LNCaP clone FGC (cell line): Measurements from ENCODE around the gene DDX10.

ENCODE experiments used
- DNase-seq: peaks from one replicate; pipeline ENCODE4 v3.0.0-alpha.2; 2011; ENCODE audit warnings: low read depth
- H3K4me3 ChIP-seq: 2 replicates; pipeline ENCODE4 v1.5.1; 2011; ENCODE audit warnings: mild to moderate bottlenecking, low read depth, low read length, control low read depth
- TF ChIP-seq, protein P1 (sequence below): IDR thresholded peaks from 2 replicates; pipeline ENCODE4 v1.5.1; 2012; ENCODE audit warnings: mild to moderate bottlenecking; ENCODE audit not compliant: control insufficient read depth, insufficient read depth; ENCODE audit errors: extremely low read depth

Gene DDX10

DNA sequence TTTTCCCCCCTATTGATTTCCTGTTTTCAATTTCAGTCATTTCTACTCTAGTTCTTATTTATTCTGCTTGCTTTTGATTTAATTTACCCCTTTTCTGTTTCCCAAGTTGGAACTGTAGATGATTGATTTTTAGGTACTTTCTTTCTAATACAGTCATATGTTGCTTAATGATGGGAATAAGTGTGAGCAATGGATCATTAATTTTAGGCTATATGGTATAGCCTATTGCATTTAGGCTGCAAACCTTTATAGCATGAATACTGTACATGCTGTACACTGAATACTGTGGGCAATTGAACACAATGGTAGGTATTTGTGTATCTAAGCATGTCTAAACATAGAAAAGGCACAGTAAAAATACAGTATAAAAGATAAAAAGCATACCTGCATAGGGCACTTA, 44.9 kb downstream of the DDX10 start:
- no peak overlapping the region for H3K4me3 ChIP-seq
- DNase-seq, result no peak
- TF ChIP-seq, protein P1, sequence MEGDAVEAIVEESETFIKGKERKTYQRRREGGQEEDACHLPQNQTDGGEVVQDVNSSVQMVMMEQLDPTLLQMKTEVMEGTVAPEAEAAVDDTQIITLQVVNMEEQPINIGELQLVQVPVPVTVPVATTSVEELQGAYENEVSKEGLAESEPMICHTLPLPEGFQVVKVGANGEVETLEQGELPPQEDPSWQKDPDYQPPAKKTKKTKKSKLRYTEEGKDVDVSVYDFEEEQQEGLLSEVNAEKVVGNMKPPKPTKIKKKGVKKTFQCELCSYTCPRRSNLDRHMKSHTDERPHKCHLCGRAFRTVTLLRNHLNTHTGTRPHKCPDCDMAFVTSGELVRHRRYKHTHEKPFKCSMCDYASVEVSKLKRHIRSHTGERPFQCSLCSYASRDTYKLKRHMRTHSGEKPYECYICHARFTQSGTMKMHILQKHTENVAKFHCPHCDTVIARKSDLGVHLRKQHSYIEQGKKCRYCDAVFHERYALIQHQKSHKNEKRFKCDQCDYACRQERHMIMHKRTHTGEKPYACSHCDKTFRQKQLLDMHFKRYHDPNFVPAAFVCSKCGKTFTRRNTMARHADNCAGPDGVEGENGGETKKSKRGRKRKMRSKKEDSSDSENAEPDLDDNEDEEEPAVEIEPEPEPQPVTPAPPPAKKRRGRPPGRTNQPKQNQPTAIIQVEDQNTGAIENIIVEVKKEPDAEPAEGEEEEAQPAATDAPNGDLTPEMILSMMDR, result no peak

DNA sequence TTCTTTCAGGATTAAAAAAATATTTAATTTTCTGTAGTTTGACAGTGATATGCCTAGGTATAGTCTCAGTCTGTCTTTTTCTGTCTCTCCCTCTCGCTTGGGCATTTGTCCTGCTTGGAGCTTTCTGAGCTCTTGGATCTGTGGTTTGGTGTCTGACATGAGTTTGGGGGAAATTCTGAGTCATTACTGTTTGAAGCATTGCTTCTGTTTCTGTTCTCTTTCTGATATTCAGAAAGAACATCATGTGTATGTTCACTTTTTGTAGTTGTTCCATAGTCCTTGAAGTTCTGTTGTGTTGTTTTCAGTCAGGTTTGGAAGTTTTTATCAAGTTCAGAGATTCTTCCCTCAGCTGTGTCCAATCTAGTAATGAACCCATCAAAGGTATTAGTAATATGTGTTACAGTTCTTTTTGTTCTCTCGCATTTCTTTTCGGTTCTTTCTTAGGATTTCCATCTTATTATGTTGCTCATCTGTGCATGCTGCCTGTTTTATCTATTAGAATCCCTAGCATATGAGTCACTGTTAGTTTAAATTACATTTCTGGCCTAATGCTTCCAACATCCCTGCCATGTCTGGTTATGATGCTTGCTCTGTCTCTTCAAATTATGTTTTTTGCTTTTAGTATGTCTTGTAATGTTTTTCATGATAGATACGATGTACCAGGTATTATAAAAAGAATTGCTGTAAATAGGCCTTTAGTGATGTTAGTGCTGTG, 48.4 kb downstream of the DDX10 start:
- no peak overlapping the region for H3K4me3 ChIP-seq
- DNase-seq, result no peak
- TF ChIP-seq, protein P1, result no peak

DNA sequence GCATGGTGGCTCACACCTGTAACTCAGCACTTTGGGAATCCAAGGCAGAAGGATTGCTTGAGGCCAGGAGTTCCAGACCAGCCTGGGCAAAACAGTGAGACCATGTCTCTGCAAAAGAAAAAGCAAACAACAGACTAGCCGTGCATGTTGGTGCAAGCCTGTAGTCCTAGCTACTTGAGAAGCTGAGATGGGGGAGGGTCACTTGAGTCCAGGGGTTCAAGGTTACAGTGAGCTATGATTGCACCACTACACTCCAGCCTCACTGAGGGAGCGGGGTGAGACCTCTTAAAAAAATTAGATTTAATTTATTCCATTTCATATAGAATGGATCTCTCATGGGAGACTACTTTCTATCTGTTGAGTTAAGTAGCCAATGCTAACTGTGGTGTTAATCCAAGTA, 50.4 kb downstream of the DDX10 start:
- no peak for DNase-seq
- TF ChIP-seq, protein P1, result no peak
- H3K4me3 ChIP-seq, result no peak overlapping the region

DNA sequence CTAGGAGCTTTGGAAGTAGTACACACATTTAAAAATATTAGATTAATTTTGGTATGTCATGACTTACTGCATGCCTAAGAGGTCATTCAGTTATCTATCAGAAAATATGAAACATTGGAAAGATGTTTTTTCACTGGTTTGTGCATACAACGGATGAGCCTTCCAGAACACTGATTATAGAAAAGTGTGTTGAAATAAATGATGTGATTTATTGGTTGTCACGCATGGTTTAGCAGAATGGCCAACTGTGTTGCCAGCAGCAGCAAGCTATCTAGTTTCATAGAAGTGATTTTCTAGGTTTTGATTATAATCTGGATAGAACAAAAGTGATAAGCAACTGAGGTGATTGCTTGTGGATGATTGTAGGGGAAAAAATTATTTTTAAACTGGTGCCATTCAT, 53.6 kb downstream of the DDX10 start:
- H3K4me3 ChIP-seq, result no peak overlapping the region
- DNase-seq, result no peak
- TF ChIP-seq, protein P1, result no peak

DNA sequence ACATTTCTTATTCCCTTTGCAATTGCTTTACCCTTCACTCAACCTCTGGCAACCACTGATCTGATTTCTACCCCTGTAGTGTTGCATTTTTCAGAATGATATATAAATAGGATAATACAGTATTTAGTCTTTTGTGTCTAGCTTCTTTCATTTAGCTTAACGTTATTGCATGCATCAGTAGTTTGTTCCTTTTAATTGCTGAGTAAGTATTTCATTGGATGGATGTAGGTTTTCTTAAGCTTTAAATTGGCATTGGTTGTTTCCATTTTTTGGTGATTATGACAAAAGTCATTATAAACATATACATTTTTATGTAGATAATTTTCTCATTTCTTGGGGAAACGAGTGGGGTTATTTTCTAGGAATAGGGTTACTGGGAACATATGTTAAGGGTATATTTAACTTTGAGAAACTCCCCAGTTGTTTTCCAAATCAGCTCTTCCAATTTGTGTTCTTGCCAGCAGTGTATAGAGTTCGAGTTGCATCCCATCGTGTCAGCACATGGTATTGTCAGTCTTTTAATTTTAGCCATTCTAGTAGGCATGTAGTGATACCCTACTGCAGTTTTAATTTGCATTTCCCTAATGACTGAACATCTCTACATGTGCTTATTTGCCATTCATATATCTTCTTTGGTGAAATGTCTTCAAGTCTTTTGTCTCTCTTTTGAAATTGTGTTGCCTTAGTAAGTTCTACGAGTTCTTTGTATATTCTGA, 60.3 kb downstream of the DDX10 start:
- no peak for DNase-seq
- no peak overlapping the region for H3K4me3 ChIP-seq
- TF ChIP-seq, protein P1, result no peak

DNA sequence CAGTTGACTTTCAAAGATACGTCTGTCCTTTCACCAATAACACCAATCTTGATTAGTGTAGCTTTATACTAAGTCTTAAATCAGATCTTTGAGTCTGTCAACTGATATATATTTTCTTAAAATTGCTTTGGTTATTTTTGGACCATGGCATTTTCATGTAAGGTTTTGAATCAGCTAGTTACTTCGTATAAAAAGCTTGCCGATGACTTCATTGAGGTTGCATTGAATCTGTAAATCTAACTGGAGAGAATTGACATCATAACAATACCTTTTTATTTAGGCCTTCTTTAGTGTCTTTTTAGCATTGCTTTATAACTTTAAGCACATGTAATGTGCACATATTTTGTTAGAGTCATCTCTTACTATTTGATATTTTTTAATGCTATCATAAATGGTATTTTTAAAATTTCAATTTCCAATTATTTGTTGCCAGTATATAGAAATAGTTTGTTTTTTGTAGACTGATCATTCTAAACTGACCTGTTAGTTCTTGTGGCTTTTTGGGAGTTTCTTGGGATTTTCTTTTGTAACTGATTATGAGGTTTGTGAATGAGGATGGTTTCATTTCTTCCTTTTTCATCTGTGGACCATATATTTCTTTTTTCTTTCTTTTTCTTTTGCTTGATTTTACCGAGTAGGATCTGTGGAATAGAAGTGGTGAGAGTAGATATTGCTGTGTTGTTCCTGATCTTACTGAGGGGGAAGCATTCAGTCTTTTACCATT, 61.4 kb downstream of the DDX10 start:
- no peak for DNase-seq
- no peak overlapping the region for H3K4me3 ChIP-seq
- TF ChIP-seq, protein P1, result no peak

DNA sequence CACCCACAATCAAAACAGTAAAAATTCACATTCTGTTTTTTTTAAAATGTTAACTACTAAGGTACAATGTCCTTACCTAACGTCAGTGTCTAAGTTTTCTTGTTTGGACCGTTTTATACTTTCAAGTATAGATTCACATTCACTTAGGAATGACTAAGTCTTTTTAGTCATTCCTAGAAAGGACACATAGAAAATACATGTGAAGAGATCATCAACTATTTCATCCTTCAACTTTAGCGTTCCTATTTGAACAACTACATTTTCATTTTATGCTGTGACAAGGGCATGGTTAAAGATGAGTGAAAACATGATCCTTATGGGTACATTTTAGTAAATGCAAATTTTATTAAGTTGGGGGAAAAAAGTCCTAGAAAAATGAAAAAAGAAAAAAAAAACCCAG, 62.8 kb downstream of the DDX10 start:
- DNase-seq, result no peak
- H3K4me3 ChIP-seq, result no peak overlapping the region
- TF ChIP-seq, protein P1, result no peak
